Mononuclear cell (primary cell): ENCODE data around the gene GNB1L. TPM values are rescaled to one million over a fixed set of nuclear protein-coding genes. Genes with fewer than 3 reads are reported as not detected.

Experiments
- H3K27me3 ChIP-seq: 2 replicates; pipeline ENCODE4 v1.6.0; 2011; ENCODE audit warnings: low read length, control low read depth; ENCODE audit not compliant: insufficient read depth
- H3K4me1 ChIP-seq: 2 replicates; pipeline ENCODE4 v1.5.1; 2011; ENCODE audit warnings: mild to moderate bottlenecking, low read length, control low read depth; ENCODE audit not compliant: insufficient read depth
- H3K4me3 ChIP-seq: 2 replicates; pipeline ENCODE4 v1.5.1; 2011; ENCODE audit warnings: mild to moderate bottlenecking, low read length, moderate library complexity
- H3K9me3 ChIP-seq: 2 replicates; pipeline ENCODE4 v1.5.1; 2011; ENCODE audit warnings: low read depth, mild to moderate bottlenecking, control low read depth, low read length
- total RNA-seq: library from RNA; depleted of rRNA; stranded (reverse); fragments of >200 nt; gene quantifications from one replicate; pipeline ENCODE4 v1.2.3, GENCODE V29; 2012

The GNB1L gene
- total RNA-seq, 1 donor, result 1.0 TPM

DNA sequence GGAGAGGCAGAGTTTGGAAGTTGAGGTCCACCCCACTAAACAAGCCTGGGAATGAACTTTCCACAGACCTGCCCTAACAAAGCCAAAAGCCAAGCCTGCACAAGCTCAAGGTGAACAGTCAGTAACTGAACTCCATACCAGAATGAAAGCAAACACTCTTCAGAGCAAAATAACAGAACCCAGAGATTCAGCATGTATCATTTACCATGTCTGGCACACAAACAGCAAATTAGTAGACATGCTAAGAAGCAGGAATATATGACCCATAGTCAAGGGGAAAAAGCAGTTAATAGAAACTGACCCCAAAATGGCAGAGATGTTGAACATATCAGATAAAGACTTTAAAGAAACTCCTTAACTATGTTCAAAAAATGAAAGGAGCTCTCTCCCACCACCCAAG lies 62.8 kb downstream of the GNB1L start:
- H3K4me1 ChIP-seq, result no peaks in the 10 kb centered on the region
- H3K9me3 ChIP-seq, result no peaks in the 10 kb centered on the region
- no peaks in the 10 kb centered on the region for H3K27me3 ChIP-seq
- H3K4me3 ChIP-seq, result no peak overlapping the region

GRCh38 chr22:19791243-19791642 lies 63.4 kb downstream of the GNB1L start:
- Histone ChIP-seq H3K27me3 (no peaks in the 10 kb centered on the region), H3K4me3 (no peak overlapping the region)

GRCh38 chr22:19789828-19790227 lies 64.8 kb downstream of the GNB1L start:
- Histone ChIP-seq H3K4me3 (no peak overlapping the region), H3K4me1 (no peaks in the 10 kb centered on the region), H3K9me3 (no peaks in the 10 kb centered on the region), H3K27me3 (no peaks in the 10 kb centered on the region)

More at GRCh38 chr22:19791243-19791642, 63.4 kb downstream of the GNB1L start:
- Histone ChIP-seq H3K9me3 (no peaks in the 10 kb centered on the region), H3K4me1 (no peaks in the 10 kb centered on the region)

- no peak overlapping the region for H3K4me3 ChIP-seq
- H3K27me3 ChIP-seq, result no peaks in the 10 kb centered on the region
- no peaks in the 10 kb centered on the region for H3K4me1 ChIP-seq
- H3K9me3 ChIP-seq, result no peaks in the 10 kb centered on the region
Observed at GRCh38 chr22:19789406-19789805, 65.3 kb downstream of the GNB1L start.

- Histone ChIP-seq H3K4me1 (no peaks in the 10 kb centered on the region), H3K27me3 (no peaks in the 10 kb centered on the region), H3K9me3 (no peaks in the 10 kb centered on the region), H3K4me3 (no peak overlapping the region)
Observed at GRCh38 chr22:19788661-19789225, 65.9 kb downstream of the GNB1L start.

- Histone ChIP-seq H3K9me3 (no peaks in the 10 kb centered on the region), H3K4me1 (no peaks in the 10 kb centered on the region), H3K27me3 (no peaks in the 10 kb centered on the region), H3K4me3 (no peak overlapping the region)
Observed at GRCh38 chr22:19787849-19788141, 66.9 kb downstream of the GNB1L start.

- Histone ChIP-seq H3K4me3 (no peak overlapping the region), H3K4me1 (no peaks in the 10 kb centered on the region), H3K9me3 (no peaks in the 10 kb centered on the region), H3K27me3 (no peaks in the 10 kb centered on the region)
Observed at GRCh38 chr22:19786959-19787848, 67.5 kb downstream of the GNB1L start.

- Histone ChIP-seq H3K4me1 (no peaks in the 10 kb centered on the region), H3K9me3 (no peaks in the 10 kb centered on the region), H3K4me3 (no peak overlapping the region), H3K27me3 (no peaks in the 10 kb centered on the region)
Observed at GRCh38 chr22:19786264-19786585, 68.4 kb downstream of the GNB1L start.

DNA sequence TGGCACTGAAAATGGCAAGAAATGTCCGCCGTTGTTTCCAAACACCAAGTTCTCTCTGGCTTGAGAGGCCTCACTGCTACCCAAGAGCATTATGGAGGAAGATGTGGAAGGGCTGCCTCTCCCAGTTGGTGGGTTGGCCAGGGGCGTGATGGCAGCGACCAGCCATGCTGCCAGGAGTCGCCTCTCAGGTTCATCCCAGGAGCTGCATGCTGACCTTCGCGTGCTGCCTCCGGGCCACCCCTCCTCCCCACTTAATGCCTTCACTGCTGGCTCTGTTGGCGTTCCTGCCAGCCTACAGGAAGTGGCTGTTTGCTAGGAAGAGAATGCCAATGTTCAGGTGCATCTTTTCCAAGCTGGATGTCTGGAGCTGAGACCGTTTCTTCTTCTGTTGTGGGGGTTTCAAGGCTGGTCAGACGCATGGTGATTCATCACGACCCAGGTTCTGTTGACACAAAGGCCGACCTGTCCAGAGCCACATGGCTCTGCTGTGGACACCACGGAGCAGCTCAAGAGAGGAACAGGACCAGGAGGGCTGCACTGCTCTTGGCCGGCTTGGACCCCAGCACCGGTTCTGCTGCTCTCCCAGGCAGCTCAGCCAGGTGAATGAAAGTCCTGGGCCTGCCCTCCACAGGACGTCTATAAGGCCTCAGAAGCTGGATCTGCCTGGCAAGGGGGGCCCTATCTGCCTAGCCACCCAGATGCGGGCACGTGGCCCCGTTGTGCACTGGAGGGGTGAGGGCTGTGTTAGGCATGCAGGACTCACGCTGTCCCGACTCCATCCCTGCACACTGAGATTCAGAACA lies 69.0 kb downstream of the GNB1L start:
- Histone ChIP-seq H3K27me3 (no peaks in the 10 kb centered on the region), H3K4me3 (no peak overlapping the region), H3K9me3 (no peaks in the 10 kb centered on the region), H3K4me1 (no peaks in the 10 kb centered on the region)

DNA sequence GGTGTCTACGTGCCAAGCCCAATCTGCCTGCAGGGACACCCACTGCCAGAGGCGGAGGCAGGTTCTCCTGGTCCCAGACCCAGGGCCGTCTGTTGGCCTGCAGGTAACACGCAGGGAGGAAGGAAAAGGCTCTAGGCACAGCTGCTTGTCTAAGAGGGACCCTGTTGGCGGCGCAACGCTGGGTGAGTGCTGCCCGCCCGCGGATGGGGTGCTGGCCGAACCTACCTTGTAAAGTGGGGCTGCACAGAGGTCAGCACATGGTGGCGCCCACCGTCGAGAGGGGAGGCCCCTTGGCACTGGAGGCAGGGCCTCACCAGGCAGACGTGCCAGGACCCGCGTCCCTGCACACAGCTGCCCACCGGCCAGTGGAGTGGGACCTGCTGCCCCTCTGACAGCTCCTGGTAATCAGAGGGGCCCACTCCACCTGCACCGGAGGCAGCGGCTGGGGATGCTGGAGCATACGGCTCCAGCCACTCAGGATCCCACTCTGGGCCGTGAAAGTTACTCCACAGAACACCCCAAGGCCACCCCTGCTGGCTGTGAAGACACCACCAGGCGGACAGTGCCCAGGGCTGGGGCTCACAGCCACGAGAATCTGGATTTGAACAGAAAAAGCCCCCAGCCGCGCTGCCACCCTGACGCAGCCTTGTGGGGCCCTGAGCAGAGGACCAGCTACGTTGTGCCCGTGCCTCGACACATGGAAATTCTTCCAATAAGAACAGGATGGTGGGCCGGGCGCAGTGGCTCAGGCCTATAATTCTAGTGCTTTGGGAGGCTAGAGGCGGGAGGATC lies 70.1 kb downstream of the GNB1L start:
- Histone ChIP-seq H3K4me1 (no peaks in the 10 kb centered on the region), H3K9me3 (no peaks in the 10 kb centered on the region), H3K27me3 (no peaks in the 10 kb centered on the region), H3K4me3 (no peak overlapping the region)

DNA sequence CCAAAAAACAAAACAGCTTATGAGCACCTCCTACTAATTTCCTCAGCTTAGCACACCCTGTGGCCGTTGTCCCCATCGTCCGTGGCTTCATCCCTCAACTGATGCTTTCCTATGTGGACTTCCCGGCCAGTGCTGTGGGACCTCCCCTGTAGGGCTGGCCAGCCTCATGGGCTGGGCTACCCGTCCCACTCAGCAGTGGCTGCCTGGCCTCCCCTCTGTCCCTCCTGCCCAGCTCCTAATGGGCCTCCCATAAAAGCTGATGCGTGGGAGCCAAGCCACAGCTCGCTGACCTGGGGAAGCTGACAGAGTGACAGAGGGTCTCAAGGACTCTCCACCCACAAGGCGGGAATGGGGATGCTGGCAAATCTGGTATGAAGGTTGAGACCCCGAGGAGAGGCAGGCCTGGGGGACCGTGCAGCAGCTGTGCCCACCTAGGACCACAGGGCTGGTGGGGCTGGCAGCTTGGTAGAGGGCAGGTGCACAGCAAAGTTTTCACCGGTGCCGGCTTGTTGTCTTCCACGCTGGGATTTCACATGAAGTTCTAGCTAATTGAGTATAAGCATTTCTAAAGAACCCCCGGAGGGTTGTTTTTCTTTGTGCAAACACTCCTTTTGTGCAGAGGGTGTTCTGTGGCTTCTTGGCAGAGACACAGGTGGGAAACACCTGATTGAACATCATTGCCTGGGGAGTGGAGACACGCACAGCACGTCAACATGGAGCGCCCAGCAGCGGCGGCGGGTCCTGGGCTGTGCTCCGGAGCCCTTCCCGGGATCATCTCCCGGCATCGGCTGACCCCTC lies 70.9 kb downstream of the GNB1L start:
- H3K9me3 ChIP-seq, result no peaks in the 10 kb centered on the region
- no peak overlapping the region for H3K4me3 ChIP-seq
- no peaks in the 10 kb centered on the region for H3K4me1 ChIP-seq
- H3K27me3 ChIP-seq, result no peaks in the 10 kb centered on the region

DNA sequence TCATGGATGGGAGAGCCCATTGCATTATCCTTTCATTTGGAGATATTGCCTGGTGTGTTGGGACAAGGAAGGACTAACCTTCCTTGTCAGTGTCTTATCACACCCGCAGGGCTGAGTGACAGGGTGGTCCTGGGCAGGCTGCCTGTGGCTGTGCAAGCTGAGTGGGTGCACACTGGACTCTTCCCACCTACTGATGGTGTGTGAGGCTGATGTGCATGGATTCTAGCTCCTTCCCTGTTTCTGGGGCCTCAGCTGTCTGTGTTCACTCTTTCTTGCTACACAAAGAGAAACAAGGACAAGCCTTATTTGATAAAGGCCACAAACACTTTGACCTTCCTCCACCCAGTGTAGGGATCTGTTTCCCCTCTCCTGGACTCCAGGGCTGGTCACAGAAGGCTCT lies 72.1 kb downstream of the GNB1L start:
- Histone ChIP-seq H3K4me3 (no peak overlapping the region), H3K9me3 (no peaks in the 10 kb centered on the region), H3K27me3 (no peaks in the 10 kb centered on the region), H3K4me1 (no peaks in the 10 kb centered on the region)

DNA sequence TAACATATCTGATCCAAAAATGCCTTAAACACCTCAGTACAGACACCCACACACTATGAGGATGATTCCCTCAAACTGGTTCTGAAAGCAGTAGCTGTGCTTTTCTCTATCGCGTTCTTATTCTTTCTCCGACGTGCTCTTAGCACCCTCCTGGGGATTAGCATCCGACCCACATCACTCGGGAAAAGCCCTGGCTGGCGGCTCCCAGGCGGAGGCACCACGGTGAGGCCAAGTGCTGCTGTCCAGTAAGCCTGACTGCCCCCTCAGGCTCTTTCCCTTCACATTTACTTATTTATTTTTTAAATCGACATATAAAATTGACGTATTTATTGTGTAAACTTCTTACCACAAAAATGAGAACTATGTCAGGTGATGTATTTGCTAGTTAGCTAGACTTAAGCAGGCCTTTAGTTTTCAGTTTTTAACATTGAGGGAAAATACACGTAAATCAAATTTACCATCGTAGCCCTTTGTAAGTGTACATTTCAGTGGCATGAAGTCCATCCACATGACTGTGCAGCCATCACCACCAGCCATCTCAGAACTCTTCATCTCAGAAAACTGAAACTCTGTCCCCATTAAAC lies 74.9 kb downstream of the GNB1L start:
- no peaks in the 10 kb centered on the region for H3K9me3 ChIP-seq
- H3K27me3 ChIP-seq, result no peaks in the 10 kb centered on the region
- H3K4me1 ChIP-seq, result no peaks in the 10 kb centered on the region
- no peak overlapping the region for H3K4me3 ChIP-seq

GRCh38 chr22:19779011-19779421 lies 75.7 kb downstream of the GNB1L start:
- Histone ChIP-seq H3K27me3 (no peaks in the 10 kb centered on the region), H3K4me1 (no peaks in the 10 kb centered on the region), H3K9me3 (no peaks in the 10 kb centered on the region), H3K4me3 (no peak overlapping the region)
